HG03432 (cell line): ENCODE data around the gene LGALS3BP.
"Not testable (repeated sequence)": the region's sequence is repeated elsewhere in the genome, so short reads cannot be mapped to it uniquely, and the experiment has no call there.

Source experiments
- ATAC-seq: cut with Tn5 transposase; IDR thresholded peaks from one replicate; pipeline ENCODE4 v1.9.1; 2021; ENCODE audit warnings: mild to moderate bottlenecking, moderate library complexity; ENCODE audit not compliant: unreplicated experiment

The LGALS3BP gene

DNA sequence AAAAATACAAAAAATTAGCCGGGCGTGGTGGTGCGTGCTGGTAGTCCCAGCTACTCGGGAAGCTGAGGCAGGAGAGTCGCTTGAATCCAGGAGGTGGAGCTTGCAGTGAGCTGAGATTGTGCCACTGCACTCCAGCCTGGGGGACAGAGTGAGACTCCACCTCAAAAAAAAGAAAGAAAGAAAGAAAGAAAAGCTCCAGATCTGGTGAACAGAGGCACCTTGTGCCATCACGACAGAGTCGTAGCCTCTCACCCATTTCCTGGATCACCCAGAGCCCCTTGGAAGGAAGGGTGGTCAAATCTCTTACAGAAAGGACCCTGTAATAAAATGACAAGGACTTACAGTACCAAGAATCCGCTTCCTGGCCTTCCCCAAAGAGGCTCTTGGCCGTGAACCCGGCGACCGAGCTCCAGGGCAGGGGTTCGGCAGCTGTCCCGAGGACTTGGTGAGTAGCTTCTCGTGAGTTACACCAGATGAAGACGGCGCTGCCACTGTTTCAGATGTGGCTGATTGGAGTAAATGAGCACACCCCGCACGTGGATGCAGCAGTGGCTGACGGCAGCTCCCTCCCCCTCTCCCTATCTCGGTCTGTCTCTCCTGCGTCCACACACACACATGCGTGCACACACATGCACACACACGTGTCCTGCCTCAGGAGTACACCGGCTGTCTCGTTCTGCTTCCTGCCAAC is 13.5 kb downstream of the LGALS3BP start:
- ATAC-seq = no peak

- ATAC-seq = no peak
Observed at GRCh38 chr17:78965491-78965924, 14.2 kb downstream of the LGALS3BP start.

GRCh38 chr17:78963378-78963777 is 16.3 kb downstream of the LGALS3BP start:
- ATAC-seq = no peak

DNA sequence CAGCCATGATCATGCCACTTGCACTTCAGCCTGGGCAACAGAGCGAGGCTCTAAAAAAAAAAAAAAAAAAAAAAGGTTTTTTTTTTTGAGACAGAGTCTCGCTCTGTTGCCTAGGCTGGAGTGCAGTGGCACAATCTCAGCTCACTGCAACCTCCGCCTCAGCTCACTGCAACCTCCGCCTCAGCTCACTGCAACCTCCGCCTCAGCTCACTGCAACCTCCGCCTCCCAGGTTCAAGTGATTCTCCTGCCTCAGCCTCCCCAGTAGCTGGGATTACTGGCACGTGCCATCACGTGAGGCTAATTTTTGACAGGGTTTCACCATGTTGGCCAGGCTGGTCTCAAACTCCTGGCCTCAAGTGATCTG is 16.8 kb downstream of the LGALS3BP start:
- ATAC-seq = not testable (repeated sequence)

GRCh38 chr17:78962345-78962983 is 17.3 kb downstream of the LGALS3BP start:
- ATAC-seq = no peak

GRCh38 chr17:78961571-78961970 is 18.2 kb downstream of the LGALS3BP start:
- ATAC-seq = no peak

DNA sequence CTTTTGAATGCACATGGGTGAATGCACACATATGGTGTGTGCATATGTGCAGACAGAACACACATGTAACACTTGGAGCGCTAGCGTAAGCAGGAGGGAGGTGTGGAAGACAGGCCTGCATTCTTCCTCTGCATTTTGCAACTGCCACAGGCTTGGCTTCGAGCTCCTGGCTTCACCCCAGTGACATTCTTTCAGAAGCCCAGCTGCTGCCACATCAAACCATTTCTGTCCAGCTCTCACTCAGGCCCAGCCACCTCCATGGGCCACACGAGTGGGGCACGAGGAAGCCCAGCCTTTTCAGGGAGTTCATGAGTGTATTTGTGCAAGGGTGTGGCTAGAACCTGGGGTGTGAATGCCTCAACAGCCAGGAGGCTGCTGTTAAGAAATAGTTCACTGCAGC is 18.8 kb downstream of the LGALS3BP start:
- no peak for ATAC-seq

DNA sequence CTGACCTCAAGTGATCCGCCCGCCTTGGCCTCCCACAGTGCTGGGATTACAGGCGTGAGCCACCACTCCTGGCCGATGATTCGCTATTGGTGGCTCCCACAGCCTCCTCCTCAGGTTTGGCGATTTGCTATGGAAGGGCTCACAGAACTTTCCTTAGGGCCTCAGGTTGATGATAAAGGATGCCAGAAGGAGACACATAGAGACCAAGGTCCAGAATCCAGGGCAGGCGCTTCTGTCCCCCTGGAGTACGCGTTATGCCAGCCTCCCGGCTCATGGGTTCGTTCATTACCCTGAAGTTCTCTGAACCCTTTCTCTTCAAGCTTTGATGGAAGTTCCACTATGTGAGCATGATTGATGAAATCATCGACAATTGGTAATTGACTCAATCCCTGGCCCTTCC is 19.9 kb downstream of the LGALS3BP start:
- ATAC-seq = no peak

DNA sequence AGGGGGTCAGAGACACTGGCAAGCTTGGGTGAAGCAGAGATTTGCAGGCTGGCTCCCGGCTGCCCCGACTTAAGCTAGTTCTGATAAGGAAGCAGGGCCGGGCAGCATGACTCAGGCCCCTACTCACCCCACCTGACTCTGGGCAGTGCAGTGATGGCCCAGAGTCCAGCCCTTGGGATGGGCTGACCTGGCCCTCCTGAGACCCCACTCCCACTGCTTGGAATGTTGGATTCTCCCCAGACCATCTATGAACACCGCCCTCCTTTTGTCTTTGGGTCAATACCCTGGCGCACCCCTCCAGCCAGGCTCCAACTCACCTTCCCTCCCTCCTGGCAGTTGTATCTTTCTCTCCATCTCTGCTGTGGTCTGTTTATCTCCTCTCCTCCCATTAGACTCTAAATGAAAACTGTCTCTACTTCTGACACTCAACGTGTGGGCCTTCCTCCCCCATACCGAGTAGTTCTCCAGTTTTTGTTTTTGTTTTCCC is 21.0 kb downstream of the LGALS3BP start:
- ATAC-seq = no peak

DNA sequence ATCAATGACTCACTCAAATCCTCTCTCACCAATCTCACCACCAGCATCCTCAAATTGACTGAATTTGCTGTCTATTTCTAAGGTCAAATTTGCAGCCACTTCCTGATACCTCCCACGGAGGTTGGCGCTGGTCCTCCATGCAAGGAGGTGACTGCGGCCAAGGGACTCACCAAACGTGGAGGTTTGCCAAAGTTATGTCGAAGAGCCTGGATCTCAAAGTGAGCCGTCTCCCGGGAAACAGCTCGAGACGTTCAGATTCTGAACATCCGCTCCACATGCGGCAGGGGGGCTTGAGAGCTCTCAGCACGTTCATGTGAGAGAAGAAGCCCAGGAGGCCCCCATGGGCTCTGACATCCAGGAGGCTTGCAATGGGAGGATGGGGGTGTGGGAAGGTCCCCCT is 22.6 kb downstream of the LGALS3BP start:
- no peak for ATAC-seq

GRCh38 chr17:78956254-78956653 is 23.5 kb downstream of the LGALS3BP start:
- no peak for ATAC-seq

DNA sequence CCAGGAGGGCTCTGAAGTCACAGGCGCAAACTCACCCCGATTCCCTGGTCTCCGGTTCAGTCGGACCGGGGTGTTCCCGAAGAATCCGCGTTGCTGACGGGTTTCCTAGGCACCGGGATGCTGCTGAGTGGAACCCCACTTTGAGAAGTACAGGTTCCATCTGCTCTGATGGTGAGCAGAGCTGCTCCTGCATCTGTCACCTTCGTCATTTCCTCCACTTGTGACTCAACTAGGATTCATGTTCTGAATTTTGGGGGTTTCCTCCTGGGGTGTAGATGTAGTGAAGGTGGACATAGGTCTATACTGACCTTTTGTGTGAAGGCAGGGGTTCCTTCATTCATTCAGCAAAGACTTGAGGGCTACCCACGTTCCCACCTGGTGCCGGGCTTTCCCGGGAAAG is 25.0 kb downstream of the LGALS3BP start:
- no peak for ATAC-seq

- no peak for ATAC-seq
Observed at GRCh38 chr17:78953356-78954350, 26.1 kb downstream of the LGALS3BP start.

GRCh38 chr17:78952706-78953105 is 27.0 kb downstream of the LGALS3BP start:
- no peak for ATAC-seq

DNA sequence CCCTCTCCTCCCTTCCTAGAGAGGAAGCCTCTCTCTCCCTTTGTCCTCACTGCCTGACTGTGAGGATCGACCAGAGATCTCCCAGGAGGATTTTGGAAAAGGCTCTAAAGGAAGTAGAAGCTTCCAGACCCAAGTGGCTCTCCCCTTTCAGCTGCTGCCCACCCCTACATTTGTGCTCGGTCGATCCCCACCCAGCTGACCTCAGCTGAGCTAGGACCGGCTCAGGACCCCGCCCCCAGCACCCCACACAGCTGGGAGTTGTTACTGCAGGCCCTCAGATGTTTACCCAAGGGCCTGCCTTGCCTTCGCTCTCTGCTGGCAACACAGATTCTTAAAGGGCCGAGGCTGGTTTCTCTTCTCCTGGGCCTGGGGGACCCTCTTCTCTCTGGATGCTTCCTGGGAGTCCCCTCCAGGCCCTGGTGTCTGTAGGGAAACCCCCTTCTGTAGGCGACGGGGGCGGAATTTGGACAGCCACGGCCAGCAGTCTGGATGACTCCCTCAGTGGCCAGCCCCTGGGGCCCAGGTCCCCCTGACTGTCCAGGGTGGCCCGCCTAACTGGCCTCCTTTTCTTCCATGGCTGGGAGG is 27.7 kb downstream of the LGALS3BP start:
- ATAC-seq = no peak

DNA sequence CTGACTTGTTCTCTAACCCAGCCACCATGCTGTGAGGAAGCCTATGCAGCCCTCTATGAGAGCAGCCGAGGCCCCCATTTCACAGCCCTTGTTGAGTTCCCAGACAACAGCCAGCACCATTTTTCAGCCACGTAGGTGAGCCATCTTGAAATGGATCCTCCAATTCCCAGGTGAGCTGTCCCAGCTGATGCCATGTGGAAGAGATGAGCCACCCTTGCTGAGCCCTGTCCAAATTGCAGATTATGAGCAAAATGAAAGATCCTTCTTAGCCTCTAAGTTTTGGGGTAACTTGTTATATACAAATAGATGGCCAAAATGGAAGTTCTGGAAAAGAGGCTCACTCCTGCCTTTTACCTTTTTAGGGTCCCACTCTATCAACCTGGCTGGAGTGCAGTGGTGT is 28.9 kb downstream of the LGALS3BP start:
- no peak for ATAC-seq

DNA sequence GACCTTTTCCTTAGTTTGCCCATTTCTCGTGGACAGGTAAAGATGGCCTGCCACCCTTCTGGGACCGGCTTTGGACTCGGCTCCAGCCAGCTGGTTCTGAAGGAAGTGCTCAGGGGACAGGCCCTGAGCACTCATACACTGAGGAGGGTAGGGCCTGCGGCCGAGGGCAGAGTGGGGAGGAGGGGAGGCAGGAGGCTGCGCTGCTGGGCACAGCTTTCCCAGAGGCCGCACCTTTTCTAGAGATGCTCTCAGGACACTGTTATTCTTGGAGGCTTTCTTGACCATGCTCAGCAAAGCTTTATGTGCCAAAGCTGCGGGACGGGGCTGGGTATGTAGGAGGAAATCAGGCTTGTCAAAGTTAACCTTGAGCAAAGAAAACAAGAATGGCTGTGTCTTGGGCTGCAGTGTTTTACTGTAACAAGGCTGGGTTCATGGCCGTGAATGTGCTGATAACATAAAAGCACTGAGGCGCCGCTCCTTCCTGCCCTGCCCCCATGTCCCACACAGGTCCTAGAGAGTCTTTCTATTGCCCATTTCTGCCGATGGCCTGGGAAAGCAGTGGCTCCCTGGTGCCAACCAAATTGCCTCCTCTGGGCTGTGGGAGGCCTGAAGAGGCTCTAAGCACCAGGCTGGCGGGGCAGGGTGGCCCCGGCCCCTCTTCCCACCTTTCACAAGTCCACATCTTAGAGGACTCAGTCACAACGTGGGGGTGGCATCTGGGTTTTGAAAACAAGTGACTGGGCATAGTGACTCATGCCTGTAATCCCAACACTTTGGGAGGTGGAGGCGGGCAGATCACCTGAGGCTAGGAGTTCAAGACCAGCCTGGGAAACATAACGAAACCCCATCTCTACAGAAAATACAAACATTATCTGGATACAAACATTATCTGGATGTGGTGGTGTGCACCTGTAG is 32.2 kb downstream of the LGALS3BP start:
- ATAC-seq = no peak

DNA sequence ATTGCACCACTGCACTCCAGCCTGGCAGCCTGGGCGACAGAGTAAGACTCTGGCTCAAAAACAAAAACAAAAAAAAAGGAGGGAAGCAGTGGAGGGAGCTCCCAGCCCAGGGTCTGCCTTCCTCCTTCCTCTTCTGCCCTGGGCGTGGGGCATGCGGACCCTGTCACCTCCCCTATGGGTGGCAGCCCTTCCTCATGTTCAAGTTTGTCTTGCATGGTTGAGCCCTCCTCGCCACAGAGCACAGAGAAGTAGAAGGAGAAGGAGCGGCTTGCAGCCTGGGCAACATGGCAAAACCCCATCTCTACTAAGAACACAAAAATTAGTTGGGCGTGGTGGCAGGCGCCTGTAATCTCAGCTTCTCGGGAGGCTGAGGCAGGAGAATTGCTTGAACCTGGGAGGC is 33.1 kb downstream of the LGALS3BP start:
- ATAC-seq = no peak

DNA sequence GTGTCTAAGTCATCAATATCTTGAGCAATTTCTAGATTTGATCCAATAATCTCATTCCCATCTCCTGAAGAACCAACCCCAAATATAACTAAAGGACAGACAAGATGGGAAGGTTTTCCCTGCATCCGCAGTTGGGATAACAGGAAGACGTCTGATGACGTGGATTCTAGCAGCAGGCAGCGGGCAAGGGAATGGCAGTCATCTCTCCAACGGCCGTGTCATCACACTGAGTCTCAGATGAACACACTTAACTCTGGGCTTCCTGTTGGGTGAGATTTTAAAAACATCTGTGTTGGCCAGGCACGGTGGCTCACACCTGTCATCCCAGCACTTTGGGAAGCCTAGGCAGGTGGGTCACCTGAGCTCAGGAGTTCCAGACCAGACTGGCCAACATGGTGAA is 33.6 kb downstream of the LGALS3BP start:
- no peak for ATAC-seq

- not testable (repeated sequence) for ATAC-seq
Observed at GRCh38 chr17:78945455-78945854, 34.3 kb downstream of the LGALS3BP start.
